HG02840 (cell line): ENCODE measurements around the gene AMZ1.
"Not testable (repeated sequence)": the region's sequence is repeated elsewhere in the genome, so short reads cannot be mapped to it uniquely, and the experiment has no call there.

ENCODE experiments used
- ATAC-seq: cut with Tn5 transposase; IDR thresholded peaks from one replicate; pipeline ENCODE4 v1.9.1; 2021; ENCODE audit warnings: mild to moderate bottlenecking, moderate library complexity, moderate number of reproducible peaks; ENCODE audit not compliant: unreplicated experiment, low FRiP score

Gene AMZ1

GRCh38 chr7:2666588-2667250 lies 21.3 kb upstream of the AMZ1 start:
- no peak for ATAC-seq

GRCh38 chr7:2667843-2668242 lies 20.2 kb upstream of the AMZ1 start:
- ATAC-seq = no peak

DNA sequence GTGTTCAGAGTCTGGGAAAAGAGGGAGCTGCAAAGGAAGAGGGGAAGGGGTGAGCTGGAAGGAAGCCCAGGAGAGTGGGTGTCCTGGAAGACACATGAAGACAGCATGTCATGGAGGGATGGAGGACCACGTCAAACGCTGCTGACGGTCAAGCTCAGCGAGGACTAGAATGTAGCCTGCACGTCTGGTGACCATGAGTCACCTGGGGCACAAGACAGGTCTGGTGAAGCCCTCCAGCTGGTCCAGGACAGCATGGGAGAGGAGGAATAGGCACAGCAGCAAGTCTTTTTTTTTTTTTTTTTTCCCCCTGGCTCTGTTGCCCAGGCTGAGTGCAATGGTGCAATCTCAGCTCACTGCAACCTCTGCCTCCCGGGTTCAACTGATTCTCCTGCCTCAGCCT lies 19.6 kb upstream of the AMZ1 start:
- ATAC-seq = no peak

DNA sequence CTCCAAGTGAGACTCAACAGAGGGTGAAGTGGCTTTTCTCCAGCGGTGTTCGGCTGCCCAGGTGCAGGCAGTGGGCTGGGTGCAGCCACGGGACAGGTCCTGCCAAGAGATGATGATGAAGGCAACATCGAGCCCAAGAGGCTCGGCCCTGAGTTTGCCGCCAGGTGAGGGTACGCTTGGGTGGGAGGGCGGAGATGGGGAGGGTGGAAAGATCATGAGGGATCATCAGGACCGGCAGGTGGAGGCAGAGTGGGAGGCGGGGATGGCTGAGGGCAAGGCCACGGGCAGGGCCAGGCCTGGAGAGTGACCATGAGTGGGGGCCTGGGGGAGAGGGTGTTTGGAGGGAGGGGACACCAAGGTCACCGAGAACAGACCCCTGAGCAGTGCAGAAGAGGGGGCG lies 17.8 kb upstream of the AMZ1 start:
- ATAC-seq = no peak

DNA sequence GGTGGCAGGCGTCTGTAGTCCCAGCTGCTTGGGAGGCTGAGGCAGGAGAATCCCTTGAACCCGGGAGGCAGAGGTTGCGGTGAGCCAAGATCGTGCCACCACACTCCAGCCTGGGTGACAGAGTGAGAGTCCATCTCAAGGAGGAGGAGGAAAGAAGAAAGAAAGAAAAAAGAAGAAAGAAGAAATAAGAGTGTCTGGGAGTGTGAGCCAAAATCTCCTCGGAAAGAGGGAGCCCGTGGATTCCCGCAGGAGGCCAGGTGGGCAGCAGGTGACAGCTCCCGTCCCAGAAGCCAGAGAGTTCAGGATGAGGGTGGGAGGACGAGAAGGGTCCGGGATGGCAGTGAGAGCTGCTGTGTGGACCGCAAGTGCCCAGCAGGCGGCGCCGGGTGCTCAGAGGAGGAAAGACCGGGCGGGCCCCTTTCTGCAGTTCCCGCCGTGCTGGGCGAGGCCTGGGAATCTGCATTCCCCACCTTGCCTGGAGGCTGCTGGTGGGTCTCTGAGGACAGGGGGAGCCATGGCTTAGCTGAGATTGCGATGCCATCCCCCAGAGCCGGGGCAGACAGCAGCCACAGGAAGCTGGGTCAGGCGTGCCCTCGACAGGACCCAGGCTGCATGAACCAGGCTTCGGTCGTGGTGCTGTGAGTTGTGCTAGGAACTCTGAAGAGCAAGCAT lies 17.1 kb upstream of the AMZ1 start:
- no peak for ATAC-seq

DNA sequence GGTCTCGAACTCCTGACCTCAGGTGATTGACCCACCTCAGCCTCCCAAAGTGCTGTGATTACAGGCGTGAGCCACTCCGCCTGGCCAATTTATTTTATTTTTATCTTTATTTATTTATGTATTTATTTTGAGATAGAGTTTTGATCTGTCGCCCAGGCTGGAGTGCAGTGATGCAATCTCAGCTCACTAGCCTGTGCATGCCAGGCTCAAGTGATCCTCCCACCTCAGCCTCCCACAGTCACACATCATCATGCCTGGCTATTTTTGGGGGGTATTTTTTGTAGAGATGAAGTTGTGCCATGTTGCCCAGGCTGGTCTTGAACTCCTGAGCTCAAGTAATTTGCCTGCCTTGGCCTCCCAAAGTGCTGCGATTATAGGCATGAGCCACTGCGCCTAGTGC lies 14.8 kb upstream of the AMZ1 start:
- ATAC-seq = not testable (repeated sequence)

DNA sequence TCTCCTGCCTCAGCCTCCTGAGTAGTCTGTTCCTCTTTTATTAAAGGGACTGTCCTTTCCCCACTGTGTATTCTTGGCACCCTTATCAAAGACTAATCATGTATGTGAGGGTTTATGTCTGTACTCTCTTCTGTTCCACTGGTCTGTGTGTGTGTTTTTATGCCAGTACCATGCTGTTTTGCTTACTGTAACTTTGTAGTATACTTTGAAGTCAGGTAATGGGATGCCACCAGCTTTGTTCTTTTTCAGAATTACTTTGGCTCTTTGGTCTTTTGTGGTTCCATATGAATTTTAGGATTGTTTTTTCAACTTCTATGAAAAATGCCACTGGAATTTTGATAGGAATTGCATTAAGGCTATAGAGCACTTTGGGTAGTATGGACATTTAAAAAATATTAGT lies 14.1 kb upstream of the AMZ1 start:
- no peak for ATAC-seq

DNA sequence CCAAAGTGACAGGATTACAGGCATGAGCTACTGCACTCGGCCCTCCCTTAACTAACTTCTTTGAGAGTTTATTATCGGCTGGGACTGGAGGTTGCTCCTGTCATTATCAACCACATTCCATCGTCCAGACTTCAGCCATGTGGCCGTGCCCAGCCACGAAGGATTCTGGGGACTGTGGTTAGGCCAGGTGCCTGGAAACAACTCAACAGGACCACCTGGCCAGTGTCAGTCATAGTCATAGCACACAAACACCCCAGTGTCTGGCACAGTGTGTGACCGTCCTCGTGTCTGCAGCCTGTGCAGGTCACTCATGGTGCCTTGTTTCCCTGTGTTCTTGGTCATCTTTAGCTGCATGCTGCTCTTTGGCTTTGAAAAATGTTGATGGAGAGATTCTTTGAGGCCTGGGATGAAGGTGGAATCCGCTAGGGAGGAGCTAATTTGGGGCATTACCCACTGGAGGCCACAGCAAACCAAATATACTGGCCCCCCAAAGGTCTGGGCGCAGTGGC lies 12.7 kb upstream of the AMZ1 start:
- no peak for ATAC-seq

- ATAC-seq = not testable (repeated sequence)
Measured at GRCh38 chr7:2676576-2676975, 11.4 kb upstream of the AMZ1 start.

GRCh38 chr7:2678454-2678853 lies 9.5 kb upstream of the AMZ1 start:
- ATAC-seq = not testable (repeated sequence)

GRCh38 chr7:2679135-2680127 lies 8.6 kb upstream of the AMZ1 start:
- not testable (repeated sequence) for ATAC-seq

DNA sequence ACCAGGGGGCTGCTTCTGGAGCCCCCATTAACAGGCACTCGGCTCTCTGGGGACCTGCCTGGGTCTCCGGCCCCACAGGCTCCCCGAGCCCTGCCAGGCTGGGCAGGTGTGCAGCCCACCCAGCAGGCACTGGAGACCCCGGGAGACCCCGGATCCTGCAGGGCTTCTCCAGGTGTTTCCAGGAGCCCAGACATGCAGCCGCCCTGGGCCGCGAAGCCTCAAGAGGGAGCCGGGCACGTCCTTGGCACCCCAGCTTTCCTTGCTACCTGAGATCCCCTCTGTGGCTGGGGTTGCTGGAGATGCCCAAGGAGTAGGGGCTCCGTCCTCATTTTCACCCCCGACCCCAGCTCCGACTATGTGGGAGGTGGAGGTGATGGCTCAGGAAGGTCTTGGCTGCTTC lies 7.7 kb upstream of the AMZ1 start:
- no peak for ATAC-seq

GRCh38 chr7:2680792-2681490 lies 7.1 kb upstream of the AMZ1 start:
- no peak for ATAC-seq

GRCh38 chr7:2681929-2682799 lies 5.8 kb upstream of the AMZ1 start:
- ATAC-seq = no peak

DNA sequence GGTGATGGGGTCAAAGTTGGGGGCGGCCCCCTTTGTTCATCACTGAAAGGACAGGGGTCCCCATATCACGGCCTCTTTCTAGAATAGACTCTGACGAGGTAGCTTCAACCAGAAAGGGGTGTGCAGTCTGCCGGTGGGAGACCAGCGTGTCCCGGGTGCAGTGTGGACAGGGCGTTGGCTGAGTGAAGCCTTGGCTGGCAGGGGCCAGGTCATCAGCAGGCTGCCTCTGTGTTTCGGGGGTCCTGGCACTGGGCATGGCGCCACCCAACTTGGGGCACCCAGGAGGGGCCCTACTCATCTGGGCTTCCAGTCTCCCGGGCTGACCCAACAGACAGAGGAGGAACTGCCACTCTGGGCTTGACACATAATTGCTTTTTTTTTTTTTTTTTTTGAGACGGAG lies 3.5 kb upstream of the AMZ1 start:
- ATAC-seq = no peak

- no peak for ATAC-seq
Measured at GRCh38 chr7:2686101-2686500, 1.9 kb upstream of the AMZ1 start.

DNA sequence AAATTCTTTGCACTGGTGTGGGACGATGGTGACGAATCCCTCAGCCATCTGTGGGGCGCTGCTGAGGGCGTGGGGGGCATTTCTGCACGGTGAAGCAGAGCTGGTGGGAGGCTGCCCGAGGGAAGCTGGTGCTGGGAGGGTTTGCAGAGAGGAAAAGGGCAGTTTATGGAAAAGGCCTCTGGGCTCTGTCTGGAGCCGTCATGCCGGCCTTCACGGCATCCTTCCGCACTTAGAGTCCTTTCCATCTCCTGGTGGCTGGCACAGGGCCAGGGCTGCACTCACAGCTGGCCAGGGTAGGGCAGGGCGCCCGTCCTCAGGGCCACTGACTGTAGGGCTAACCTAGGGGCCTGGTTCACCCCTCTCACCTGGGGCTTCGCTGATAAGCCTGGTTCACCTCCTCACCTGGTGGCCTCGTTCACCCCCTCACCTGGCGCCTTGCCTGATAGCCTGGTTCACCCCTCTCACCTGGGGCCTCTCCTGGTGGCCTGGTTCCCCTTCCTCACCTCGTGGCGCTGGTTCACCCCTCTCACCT lies 598 bp upstream of the AMZ1 start:
- ATAC-seq = no peak

GRCh38 chr7:2688409-2689342 lies 674 bp downstream of the AMZ1 start:
- ATAC-seq = peak; percentile 62
